Right lobe of liver (tissue), 4 donors: ENCODE measurements around the gene NPHS1.

Source experiments
- CTCF ChIP-seq, 4 donors: fragments of 200-600 bp in 3 of 4; fragments of 450-650 bp in 1 of 4; IDR thresholded peaks; one replicate each; pipeline versions ENCODE4 v1.5.1 to v1.8.0; 2016 to 2022; ENCODE audit warnings: antibody characterized with exemption in 4 of 4, mild to moderate bottlenecking in 2 of 4
- POLR2A ChIP-seq: fragments of 450-650 bp; IDR thresholded peaks from one replicate; pipeline ENCODE4 v1.6.1; 2017; ENCODE audit warnings: antibody characterized with exemption, mild to moderate bottlenecking
- donor health status: DM: no; HTN: no; CAD: no.
- donor health status: DM: no; HTN: no; CAD: no.
- donor health status: DM: no; HTN: yes; CAD: no.

GRCh38 chr19:35828692-35829301 lies 23.5 kb downstream of the NPHS1 start:
- TF ChIP-seq CTCF (IDR thresholded peaks at IDR 0.05) (no peak), POLR2A (no peak)
